ENCODE measurements around the gene HSPA1A.
"Not testable (repeated sequence)": the region's sequence is repeated elsewhere in the genome, so short reads cannot be mapped to it uniquely, and the experiment has no call there.

HSPA1A gene

GRCh38 chr6:31817133-31817928, 2.0 kb downstream of the HSPA1A start:
- not testable (repeated sequence) for H3K36me3 Mint-ChIP-seq; H3K9me3 Mint-ChIP-seq (ENCODE audit: low read depth); H3K27me3 Mint-ChIP-seq
- Mint-ChIP-seq H3K4me1 (ENCODE audit: low read depth) (peaks cover 51% of the 10 kb centered on the region), H3K27ac (peak overlapping the region; percentile 88), H3K4me3 (peak overlapping the region; percentile 79)

- H3K4me1 Mint-ChIP-seq (ENCODE audit: low read depth), result peaks cover 52% of the 10 kb centered on the region
- peak overlapping the region; percentile 79 for H3K4me3 Mint-ChIP-seq
- not testable (repeated sequence) for H3K27me3 Mint-ChIP-seq; H3K9me3 Mint-ChIP-seq (ENCODE audit: low read depth); H3K36me3 Mint-ChIP-seq
- H3K27ac Mint-ChIP-seq, result peak overlapping the region; percentile 88
Observed at GRCh38 chr6:31817929-31818511, 2.7 kb downstream of the HSPA1A start.

- H3K4me3 Mint-ChIP-seq, result peak overlapping the region; percentile 52
- no peaks in the 10 kb centered on the region for H3K36me3 Mint-ChIP-seq
- H3K4me1 Mint-ChIP-seq (ENCODE audit: low read depth), result peaks cover 43% of the 10 kb centered on the region
- H3K27ac Mint-ChIP-seq, result peak overlapping the region; percentile 69
- no peaks in the 10 kb centered on the region for H3K27me3 Mint-ChIP-seq
- H3K9me3 Mint-ChIP-seq (ENCODE audit: low read depth), result no peaks in the 10 kb centered on the region
Observed at GRCh38 chr6:31819871-31820299, 4.5 kb downstream of the HSPA1A start.

GRCh38 chr6:31820399-31820798, 5.1 kb downstream of the HSPA1A start:
- Mint-ChIP-seq H3K4me1 (ENCODE audit: low read depth) (peaks cover 45% of the 10 kb centered on the region), H3K4me3 (peak overlapping the region; percentile 95)
- not testable (repeated sequence) for H3K27ac Mint-ChIP-seq; H3K36me3 Mint-ChIP-seq; H3K27me3 Mint-ChIP-seq; H3K9me3 Mint-ChIP-seq (ENCODE audit: low read depth)

- Mint-ChIP-seq H3K4me3 (peak overlapping the region; percentile 95), H3K27me3 (no peaks in the 10 kb centered on the region), H3K27ac (peak overlapping the region; percentile 97), H3K9me3 (ENCODE audit: low read depth) (no peaks in the 10 kb centered on the region), H3K36me3 (no peaks in the 10 kb centered on the region), H3K4me1 (ENCODE audit: low read depth) (peaks cover 49% of the 10 kb centered on the region)
Observed at GRCh38 chr6:31821301-31822035, 6.1 kb downstream of the HSPA1A start.

GRCh38 chr6:31822036-31822821, 6.9 kb downstream of the HSPA1A start:
- Mint-ChIP-seq H3K36me3 (no peaks in the 10 kb centered on the region), H3K27ac (peak overlapping the region; percentile 97), H3K4me1 (ENCODE audit: low read depth) (peaks cover 57% of the 10 kb centered on the region), H3K4me3 (peak overlapping the region; percentile 95), H3K27me3 (no peaks in the 10 kb centered on the region), H3K9me3 (ENCODE audit: low read depth) (no peaks in the 10 kb centered on the region)

GRCh38 chr6:31823592-31824196, 8.4 kb downstream of the HSPA1A start:
- H3K4me1 Mint-ChIP-seq (ENCODE audit: low read depth), result peaks cover 46% of the 10 kb centered on the region
- H3K27me3 Mint-ChIP-seq; H3K9me3 Mint-ChIP-seq (ENCODE audit: low read depth); H3K36me3 Mint-ChIP-seq; H3K27ac Mint-ChIP-seq; H3K4me3 Mint-ChIP-seq: not testable (repeated sequence)

- Mint-ChIP-seq H3K27me3 (no peaks in the 10 kb centered on the region), H3K4me3 (peak overlapping the region; percentile 94), H3K4me1 (ENCODE audit: low read depth) (peaks cover 46% of the 10 kb centered on the region), H3K36me3 (no peaks in the 10 kb centered on the region), H3K27ac (peak overlapping the region; percentile 66), H3K9me3 (ENCODE audit: low read depth) (no peaks in the 10 kb centered on the region)
Observed at GRCh38 chr6:31825553-31825952, 10.2 kb downstream of the HSPA1A start.

- H3K27ac Mint-ChIP-seq, result peak overlapping the region; percentile 98
- no peaks in the 10 kb centered on the region for H3K36me3 Mint-ChIP-seq
- no peaks in the 10 kb centered on the region for H3K27me3 Mint-ChIP-seq
- H3K4me3 Mint-ChIP-seq, result peak overlapping the region; percentile 94
- H3K4me1 Mint-ChIP-seq (ENCODE audit: low read depth), result peaks cover 40% of the 10 kb centered on the region
- H3K9me3 Mint-ChIP-seq (ENCODE audit: low read depth), result no peaks in the 10 kb centered on the region
Observed at GRCh38 chr6:31826793-31827285, 11.5 kb downstream of the HSPA1A start.

- H3K4me3 Mint-ChIP-seq, result peak within 1 kb of the TSS; percentile 94
- no peaks in the 10 kb centered on the region for H3K9me3 Mint-ChIP-seq (ENCODE audit: low read depth)
- H3K27ac Mint-ChIP-seq, result peak within 1 kb of the TSS; percentile 98
- no peaks in the 10 kb centered on the region for H3K27me3 Mint-ChIP-seq
- no peaks in the 10 kb centered on the region for H3K36me3 Mint-ChIP-seq
- H3K4me1 Mint-ChIP-seq (ENCODE audit: low read depth), result peaks cover 34% of the 10 kb centered on the region
Observed at GRCh38 chr6:31827286-31828079, 12.1 kb downstream of the HSPA1A start, which contains the start of gene HSPA1B. Gene HSPA1B (plus strand): TSS chr6:31827738. CDS start chr6:31827951, 213 bp downstream.

GRCh38 chr6:31829633-31830283, 14.4 kb downstream of the HSPA1A start:
- Mint-ChIP-seq H3K27ac (peak overlapping the region; percentile 67), H3K27me3 (no peaks in the 10 kb centered on the region), H3K9me3 (ENCODE audit: low read depth) (no peaks in the 10 kb centered on the region), H3K36me3 (no peaks in the 10 kb centered on the region), H3K4me3 (peak overlapping the region; percentile 96), H3K4me1 (ENCODE audit: low read depth) (peaks cover 29% of the 10 kb centered on the region)

GRCh38 chr6:31830886-31831335, 15.6 kb downstream of the HSPA1A start:
- Mint-ChIP-seq H3K27me3 (no peaks in the 10 kb centered on the region), H3K27ac (peak overlapping the region; percentile 73), H3K36me3 (peaks cover 5% of the 10 kb centered on the region), H3K4me1 (ENCODE audit: low read depth) (peaks cover 22% of the 10 kb centered on the region), H3K4me3 (peak overlapping the region; percentile 96), H3K9me3 (ENCODE audit: low read depth) (no peaks in the 10 kb centered on the region)

All from activated naive CD8-positive, alpha-beta T cell (primary cell).